ENCODE measurements around the gene PRKCZ. TPM values are rescaled to one million over a fixed set of nuclear protein-coding genes. Genes with fewer than 3 reads are reported as not detected.

Gene PRKCZ
- total RNA-seq, 1 experiment from 2014 or later: 45.9 TPM

DNA sequence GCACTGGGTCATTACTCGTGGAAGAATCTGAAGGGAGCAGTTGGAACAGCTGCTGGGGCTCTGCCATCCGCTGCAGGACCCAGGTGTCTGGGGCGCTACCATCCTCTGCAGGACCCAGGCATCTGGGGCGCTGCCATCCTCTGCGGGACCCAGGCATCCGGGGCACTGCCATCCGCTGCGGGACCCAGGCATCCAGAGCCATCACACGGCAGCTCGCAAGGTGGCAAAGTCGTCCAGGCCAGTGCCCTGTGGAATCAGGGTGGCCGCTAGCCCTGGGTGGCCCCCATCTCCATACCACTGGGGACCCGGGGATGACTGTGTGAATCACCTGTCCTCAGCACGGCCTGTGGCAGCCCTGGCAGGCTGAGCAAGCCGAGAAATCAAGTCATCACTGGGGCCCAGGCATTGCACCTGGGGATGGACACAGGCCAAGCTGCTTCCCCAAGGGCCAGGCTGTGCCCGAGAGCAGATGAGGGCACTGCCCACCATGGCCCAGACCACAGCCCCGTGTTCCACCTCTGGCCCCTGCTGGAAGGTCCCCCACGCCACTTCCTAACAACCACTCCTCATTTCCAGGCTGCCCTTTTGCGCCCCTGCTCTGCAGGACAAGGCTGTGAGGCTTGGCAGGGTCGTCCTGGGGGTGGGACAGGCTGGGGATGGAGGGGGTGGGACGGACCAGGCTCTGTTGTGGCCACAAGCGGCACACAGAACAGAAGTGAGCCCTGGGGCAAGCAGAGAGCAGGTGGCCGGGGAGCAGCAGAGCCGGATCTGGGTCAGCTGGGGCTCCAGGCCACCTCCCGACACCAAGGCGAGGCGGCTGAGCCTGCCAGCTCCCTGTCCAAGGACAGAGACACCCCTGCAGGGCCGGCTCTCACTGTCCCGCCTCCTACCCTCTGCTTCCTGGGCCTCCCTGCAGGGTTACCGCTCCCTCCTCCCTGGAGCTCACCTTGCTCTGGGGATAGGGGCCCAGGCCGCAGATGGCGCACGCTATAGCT is 18.4 kb upstream of the PRKCZ start:
- H3K9me3 ChIP-seq: no peaks in the 10 kb centered on the region
- TF ChIP-seq, protein P1, sequence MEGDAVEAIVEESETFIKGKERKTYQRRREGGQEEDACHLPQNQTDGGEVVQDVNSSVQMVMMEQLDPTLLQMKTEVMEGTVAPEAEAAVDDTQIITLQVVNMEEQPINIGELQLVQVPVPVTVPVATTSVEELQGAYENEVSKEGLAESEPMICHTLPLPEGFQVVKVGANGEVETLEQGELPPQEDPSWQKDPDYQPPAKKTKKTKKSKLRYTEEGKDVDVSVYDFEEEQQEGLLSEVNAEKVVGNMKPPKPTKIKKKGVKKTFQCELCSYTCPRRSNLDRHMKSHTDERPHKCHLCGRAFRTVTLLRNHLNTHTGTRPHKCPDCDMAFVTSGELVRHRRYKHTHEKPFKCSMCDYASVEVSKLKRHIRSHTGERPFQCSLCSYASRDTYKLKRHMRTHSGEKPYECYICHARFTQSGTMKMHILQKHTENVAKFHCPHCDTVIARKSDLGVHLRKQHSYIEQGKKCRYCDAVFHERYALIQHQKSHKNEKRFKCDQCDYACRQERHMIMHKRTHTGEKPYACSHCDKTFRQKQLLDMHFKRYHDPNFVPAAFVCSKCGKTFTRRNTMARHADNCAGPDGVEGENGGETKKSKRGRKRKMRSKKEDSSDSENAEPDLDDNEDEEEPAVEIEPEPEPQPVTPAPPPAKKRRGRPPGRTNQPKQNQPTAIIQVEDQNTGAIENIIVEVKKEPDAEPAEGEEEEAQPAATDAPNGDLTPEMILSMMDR (IDR thresholded peaks at IDR 0.05; ENCODE audit: insufficient read depth in 1 of 2, low read depth in 1 of 2, low read length in 1 of 2, severe bottlenecking in 1 of 2, unreplicated experiment in 1 of 2): no peak
- no peaks in the 10 kb centered on the region for H3K27me3 ChIP-seq (replicated peaks; ENCODE audit: control insufficient read depth, insufficient read depth, low read length)
- Mint-ChIP-seq H3K27ac (ENCODE audit: unreplicated experiment) (no peak overlapping the region), H3K4me3 (ENCODE audit: unreplicated experiment) (no peak overlapping the region), H3K9me3 (ENCODE audit: unreplicated experiment) (no peaks in the 10 kb centered on the region), H3K27me3 (ENCODE audit: insufficient read depth, unreplicated experiment) (no peaks in the 10 kb centered on the region), H3K36me3 (ENCODE audit: insufficient read depth, unreplicated experiment) (no peaks in the 10 kb centered on the region), H3K4me1 (ENCODE audit: low read depth, unreplicated experiment) (no peaks in the 10 kb centered on the region)
- H3K36me3 ChIP-seq (ENCODE audit: control insufficient read depth, insufficient read depth, low read length): no peaks in the 10 kb centered on the region
- intact Hi-C loops (cut with micrococcal nuclease; ENCODE audit: unreplicated experiment): no loop called here
- CTCF ChIA-PET: interaction anchor here (1.3 kb wide), 1 partner anchor 13 kb away, joined by 3 read pairs; no protein-coding TSS in a partner anchor
- H3K4me3 ChIP-seq (ENCODE audit: low read depth, low read length): no peak overlapping the region
- POLR2A ChIA-PET: no interaction called here
- H3K4me1 ChIP-seq: no peaks in the 10 kb centered on the region
- no TSS peak for BruUV-seq (replicated peaks)
- no peak for DNase-seq

DNA sequence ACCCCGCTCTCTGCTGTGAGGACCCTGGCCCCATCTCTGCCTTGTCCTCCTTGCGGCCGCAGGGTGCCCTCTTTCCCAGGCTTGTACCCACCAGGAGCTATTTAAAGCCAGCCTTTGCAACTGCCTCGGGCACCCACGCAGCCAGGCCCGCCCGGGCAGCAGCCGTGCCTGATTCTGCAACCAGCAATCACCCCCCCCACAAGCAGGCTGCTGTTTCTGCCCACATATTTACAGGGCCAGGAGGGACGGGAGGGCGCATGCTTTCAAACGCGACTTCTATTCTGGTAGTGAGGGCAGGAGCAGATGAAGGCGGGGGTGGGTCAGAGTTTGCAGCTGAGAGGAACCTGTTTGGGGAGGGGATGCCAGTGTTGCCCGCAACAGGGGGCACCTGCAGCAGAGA is 17.5 kb upstream of the PRKCZ start:
- H3K36me3 Mint-ChIP-seq (ENCODE audit: insufficient read depth, unreplicated experiment): no peaks in the 10 kb centered on the region
- no peaks in the 10 kb centered on the region for H3K9me3 ChIP-seq
- TF ChIP-seq, protein P1 (IDR thresholded peaks at IDR 0.05; ENCODE audit: insufficient read depth in 1 of 2, low read depth in 1 of 2, low read length in 1 of 2, severe bottlenecking in 1 of 2, unreplicated experiment in 1 of 2): no peak
- POLR2A ChIA-PET: no interaction called here
- intact Hi-C loops (cut with micrococcal nuclease; ENCODE audit: unreplicated experiment): no loop called here
- H3K36me3 ChIP-seq (ENCODE audit: control insufficient read depth, insufficient read depth, low read length): no peaks in the 10 kb centered on the region
- no peak overlapping the region for H3K27ac Mint-ChIP-seq (ENCODE audit: unreplicated experiment)
- H3K4me1 Mint-ChIP-seq (ENCODE audit: low read depth, unreplicated experiment): no peaks in the 10 kb centered on the region
- H3K4me1 ChIP-seq: no peaks in the 10 kb centered on the region
- BruUV-seq (replicated peaks): no TSS peak
- no peaks in the 10 kb centered on the region for H3K27me3 ChIP-seq (replicated peaks; ENCODE audit: control insufficient read depth, insufficient read depth, low read length)
- H3K27me3 Mint-ChIP-seq (ENCODE audit: insufficient read depth, unreplicated experiment): no peaks in the 10 kb centered on the region
- no peak for DNase-seq
- H3K4me3 ChIP-seq (ENCODE audit: low read depth, low read length): no peak overlapping the region
- no peaks in the 10 kb centered on the region for H3K9me3 Mint-ChIP-seq (ENCODE audit: unreplicated experiment)
- no peak overlapping the region for H3K4me3 Mint-ChIP-seq (ENCODE audit: unreplicated experiment)
- CTCF ChIA-PET: no interaction called here

DNA sequence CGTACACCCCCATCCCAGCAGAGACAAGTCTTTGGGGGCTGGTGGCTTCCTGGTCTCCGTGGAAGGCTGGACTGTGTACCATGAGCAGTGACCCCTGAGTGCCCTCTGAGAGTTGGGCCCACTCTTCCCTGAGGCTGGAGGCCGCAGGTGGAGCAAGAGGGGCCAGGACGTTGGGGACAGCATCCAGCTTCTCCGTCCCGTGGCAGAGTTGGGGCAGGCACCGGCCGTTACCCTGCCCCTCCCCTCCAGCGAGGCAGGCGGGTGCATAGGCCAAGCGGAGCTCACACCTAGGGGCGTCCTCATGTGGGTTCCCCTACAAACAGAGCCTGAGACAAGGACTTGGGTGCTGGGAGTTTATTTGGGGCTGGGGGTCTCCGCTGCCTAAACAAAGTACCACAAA is 17.0 kb upstream of the PRKCZ start:
- H3K27me3 Mint-ChIP-seq (ENCODE audit: insufficient read depth, unreplicated experiment): no peaks in the 10 kb centered on the region
- DNase-seq: no peak
- POLR2A ChIA-PET: no interaction called here
- Histone ChIP-seq H3K4me3 (ENCODE audit: low read depth, low read length) (no peak overlapping the region), H3K36me3 (ENCODE audit: control insufficient read depth, insufficient read depth, low read length) (no peaks in the 10 kb centered on the region), H3K4me1 (no peaks in the 10 kb centered on the region), H3K27me3 (replicated peaks; ENCODE audit: control insufficient read depth, insufficient read depth, low read length) (no peaks in the 10 kb centered on the region), H3K9me3 (no peaks in the 10 kb centered on the region)
- no peaks in the 10 kb centered on the region for H3K9me3 Mint-ChIP-seq (ENCODE audit: unreplicated experiment)
- H3K27ac Mint-ChIP-seq (ENCODE audit: unreplicated experiment): no peak overlapping the region
- TF ChIP-seq, protein P1 (IDR thresholded peaks at IDR 0.05; ENCODE audit: insufficient read depth in 1 of 2, low read depth in 1 of 2, low read length in 1 of 2, severe bottlenecking in 1 of 2, unreplicated experiment in 1 of 2): no peak
- intact Hi-C loops (cut with micrococcal nuclease; ENCODE audit: unreplicated experiment): no loop called here
- BruUV-seq (replicated peaks): no TSS peak
- CTCF ChIA-PET: no interaction called here
- H3K4me1 Mint-ChIP-seq (ENCODE audit: low read depth, unreplicated experiment): no peaks in the 10 kb centered on the region
- H3K36me3 Mint-ChIP-seq (ENCODE audit: insufficient read depth, unreplicated experiment): no peaks in the 10 kb centered on the region
- no peak overlapping the region for H3K4me3 Mint-ChIP-seq (ENCODE audit: unreplicated experiment)
